Measurements from ENCODE around the gene CASP6. TPM values are rescaled to one million over a fixed set of nuclear protein-coding genes. Genes with fewer than 3 reads are reported as not detected.

CASP6 gene
- total and polyA plus RNA-seq, 9 donors, result 12.4 to 21.3 (median 16.2) TPM

GRCh38 chr4:109673303-109673702, 29.9 kb downstream of the CASP6 start:
- no peaks in the 10 kb centered on the region for H3K9me3 ChIP-seq (replicated peaks; ENCODE audit: control insufficient read depth, low read depth, low read length)
- no peak for DNase-seq
- WGBS (ENCODE audit: insufficient coverage), result no CpG with 5 or more reads among the region's 1 CpG
- no peak overlapping the region for H3K27ac ChIP-seq (ENCODE audit: low read length)
- H3K27me3 ChIP-seq (ENCODE audit: control insufficient read depth, insufficient read depth, low read length), result no peaks in the 10 kb centered on the region
- H3K36me3 ChIP-seq (ENCODE audit: control insufficient read depth, insufficient read depth, low read length), result no peaks in the 10 kb centered on the region
- no peak overlapping the region for H3K4me3 ChIP-seq (ENCODE audit: low read length)
- no peaks in the 10 kb centered on the region for H3K4me1 ChIP-seq (ENCODE audit: control insufficient read depth, insufficient read depth, low read length)

GRCh38 chr4:109672169-109672930, 30.9 kb downstream of the CASP6 start:
- H3K4me3 ChIP-seq (ENCODE audit: low read length), result no peak overlapping the region
- no peaks in the 10 kb centered on the region for H3K36me3 ChIP-seq (ENCODE audit: control insufficient read depth, insufficient read depth, low read length)
- DNase-seq, result no peak
- H3K27ac ChIP-seq (ENCODE audit: low read length), result no peak overlapping the region
- H3K4me1 ChIP-seq (ENCODE audit: control insufficient read depth, insufficient read depth, low read length), result no peaks in the 10 kb centered on the region
- no peaks in the 10 kb centered on the region for H3K9me3 ChIP-seq (replicated peaks; ENCODE audit: control insufficient read depth, low read depth, low read length)
- H3K27me3 ChIP-seq (ENCODE audit: control insufficient read depth, insufficient read depth, low read length), result no peaks in the 10 kb centered on the region

GRCh38 chr4:109671350-109671749, 31.9 kb downstream of the CASP6 start:
- Histone ChIP-seq H3K36me3 (ENCODE audit: control insufficient read depth, insufficient read depth, low read length) (no peaks in the 10 kb centered on the region), H3K4me3 (ENCODE audit: low read length) (no peak overlapping the region), H3K27ac (ENCODE audit: low read length) (no peak overlapping the region), H3K9me3 (replicated peaks; ENCODE audit: control insufficient read depth, low read depth, low read length) (no peaks in the 10 kb centered on the region), H3K27me3 (ENCODE audit: control insufficient read depth, insufficient read depth, low read length) (no peaks in the 10 kb centered on the region), H3K4me1 (ENCODE audit: control insufficient read depth, insufficient read depth, low read length) (no peaks in the 10 kb centered on the region)
- no peak for DNase-seq

GRCh38 chr4:109665783-109666485, 37.3 kb downstream of the CASP6 start:
- Histone ChIP-seq H3K4me3 (ENCODE audit: low read length) (no peak overlapping the region), H3K36me3 (ENCODE audit: control insufficient read depth, insufficient read depth, low read length) (no peaks in the 10 kb centered on the region), H3K27ac (ENCODE audit: low read length) (no peak overlapping the region), H3K27me3 (ENCODE audit: control insufficient read depth, insufficient read depth, low read length) (no peaks in the 10 kb centered on the region), H3K9me3 (replicated peaks; ENCODE audit: control insufficient read depth, low read depth, low read length) (no peaks in the 10 kb centered on the region), H3K4me1 (ENCODE audit: control insufficient read depth, insufficient read depth, low read length) (no peaks in the 10 kb centered on the region)
- peak; percentile 3 for DNase-seq
- 81% methylated on average over 3 of the region's 5 CpGs for WGBS (ENCODE audit: insufficient coverage)

- Histone ChIP-seq H3K27me3 (ENCODE audit: control insufficient read depth, insufficient read depth, low read length) (no peaks in the 10 kb centered on the region), H3K27ac (ENCODE audit: low read length) (no peak overlapping the region), H3K4me3 (ENCODE audit: low read length) (no peak overlapping the region), H3K36me3 (ENCODE audit: control insufficient read depth, insufficient read depth, low read length) (no peaks in the 10 kb centered on the region), H3K9me3 (replicated peaks; ENCODE audit: control insufficient read depth, low read depth, low read length) (no peaks in the 10 kb centered on the region), H3K4me1 (ENCODE audit: control insufficient read depth, insufficient read depth, low read length) (no peaks in the 10 kb centered on the region)
- DNase-seq, result no peak
- no CpG with 5 or more reads among the region's 3 CpGs for WGBS (ENCODE audit: insufficient coverage)
These were observed 40.5 kb downstream of the CASP6 start for GRCh38 chr4:109662771-109663170.

GRCh38 chr4:109662116-109662515, 41.1 kb downstream of the CASP6 start:
- H3K27me3 ChIP-seq (ENCODE audit: control insufficient read depth, insufficient read depth, low read length), result no peaks in the 10 kb centered on the region
- H3K9me3 ChIP-seq (replicated peaks; ENCODE audit: control insufficient read depth, low read depth, low read length), result no peaks in the 10 kb centered on the region
- no peaks in the 10 kb centered on the region for H3K36me3 ChIP-seq (ENCODE audit: control insufficient read depth, insufficient read depth, low read length)
- H3K4me1 ChIP-seq (ENCODE audit: control insufficient read depth, insufficient read depth, low read length), result no peaks in the 10 kb centered on the region
- no peak overlapping the region for H3K4me3 ChIP-seq (ENCODE audit: low read length)
- DNase-seq, result no peak
- no CpG with 5 or more reads among the region's 2 CpGs for WGBS (ENCODE audit: insufficient coverage)
- no peak overlapping the region for H3K27ac ChIP-seq (ENCODE audit: low read length)

GRCh38 chr4:109658871-109659410, 44.3 kb downstream of the CASP6 start:
- DNase-seq, result peak; percentile 6
- no peak overlapping the region for H3K4me3 ChIP-seq (ENCODE audit: low read length)
- H3K4me1 ChIP-seq (ENCODE audit: control insufficient read depth, insufficient read depth, low read length), result no peaks in the 10 kb centered on the region
- H3K27ac ChIP-seq (ENCODE audit: low read length), result no peak overlapping the region
- no peaks in the 10 kb centered on the region for H3K36me3 ChIP-seq (ENCODE audit: control insufficient read depth, insufficient read depth, low read length)
- no peaks in the 10 kb centered on the region for H3K9me3 ChIP-seq (replicated peaks; ENCODE audit: control insufficient read depth, low read depth, low read length)
- H3K27me3 ChIP-seq (ENCODE audit: control insufficient read depth, insufficient read depth, low read length), result no peaks in the 10 kb centered on the region
- WGBS (ENCODE audit: insufficient coverage), result no CpG with 5 or more reads among the region's 6 CpGs

GRCh38 chr4:109657854-109658418, 45.3 kb downstream of the CASP6 start:
- Histone ChIP-seq H3K4me1 (ENCODE audit: control insufficient read depth, insufficient read depth, low read length) (no peaks in the 10 kb centered on the region), H3K27me3 (ENCODE audit: control insufficient read depth, insufficient read depth, low read length) (no peaks in the 10 kb centered on the region), H3K4me3 (ENCODE audit: low read length) (no peak overlapping the region), H3K27ac (ENCODE audit: low read length) (no peak overlapping the region), H3K36me3 (ENCODE audit: control insufficient read depth, insufficient read depth, low read length) (no peaks in the 10 kb centered on the region), H3K9me3 (replicated peaks; ENCODE audit: control insufficient read depth, low read depth, low read length) (peaks cover under 1% of the 10 kb centered on the region)
- WGBS (ENCODE audit: insufficient coverage), result 92% methylated on average over 8 of the region's 9 CpGs
- no peak for DNase-seq

- DNase-seq, result no peak
- no peaks in the 10 kb centered on the region for H3K36me3 ChIP-seq (ENCODE audit: control insufficient read depth, insufficient read depth, low read length)
- no peak overlapping the region for H3K27ac ChIP-seq (ENCODE audit: low read length)
- no peaks in the 10 kb centered on the region for H3K27me3 ChIP-seq (ENCODE audit: control insufficient read depth, insufficient read depth, low read length)
- WGBS (ENCODE audit: insufficient coverage), result 50% methylated on average over 1 of the region's 6 CpGs
- H3K4me1 ChIP-seq (ENCODE audit: control insufficient read depth, insufficient read depth, low read length), result no peaks in the 10 kb centered on the region
- peaks cover 9% of the 10 kb centered on the region for H3K9me3 ChIP-seq (replicated peaks; ENCODE audit: control insufficient read depth, low read depth, low read length)
- H3K4me3 ChIP-seq (ENCODE audit: low read length), result no peak overlapping the region
These were observed 47.8 kb downstream of the CASP6 start for GRCh38 chr4:109655396-109655795.

GRCh38 chr4:109649872-109650271, 53.4 kb downstream of the CASP6 start:
- H3K9me3 ChIP-seq (replicated peaks; ENCODE audit: control insufficient read depth, low read depth, low read length), result peaks cover 9% of the 10 kb centered on the region
- no CpG with 5 or more reads among the region's 1 CpG for WGBS (ENCODE audit: insufficient coverage)

More at GRCh38 chr4:109649872-109650271, 53.4 kb downstream of the CASP6 start:
- Histone ChIP-seq H3K4me3 (ENCODE audit: low read length) (no peak overlapping the region), H3K27ac (ENCODE audit: low read length) (no peak overlapping the region), H3K4me1 (ENCODE audit: control insufficient read depth, insufficient read depth, low read length) (no peaks in the 10 kb centered on the region), H3K27me3 (ENCODE audit: control insufficient read depth, insufficient read depth, low read length) (no peaks in the 10 kb centered on the region), H3K36me3 (ENCODE audit: control insufficient read depth, insufficient read depth, low read length) (no peaks in the 10 kb centered on the region)
- no peak for DNase-seq
